ENCODE data around the gene DIPK1B.
"Not testable (repeated sequence)": the region's sequence is repeated elsewhere in the genome, so short reads cannot be mapped to it uniquely, and the experiment has no call there.

The DIPK1B gene

DNA sequence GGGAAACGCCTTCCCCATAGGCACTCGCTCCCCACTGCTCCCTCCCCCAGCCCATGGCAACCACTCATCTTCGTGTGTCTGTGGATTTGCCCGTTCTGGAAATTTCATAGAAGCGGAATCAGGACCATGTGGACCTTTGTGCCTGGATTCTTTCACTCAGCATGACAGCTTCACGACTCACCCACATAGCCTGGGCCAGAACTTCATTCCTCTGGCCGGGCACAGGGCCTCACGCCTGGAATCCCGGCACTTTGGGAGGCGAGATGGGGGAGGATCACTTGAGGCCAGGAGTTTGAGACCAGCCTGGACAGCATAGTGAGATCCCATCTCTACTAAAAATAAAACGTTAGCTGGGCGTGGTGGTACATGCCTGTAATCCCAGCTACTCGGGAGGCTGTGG lies 12.1 kb upstream of the DIPK1B start:
- DNase-seq: no peak

DNA sequence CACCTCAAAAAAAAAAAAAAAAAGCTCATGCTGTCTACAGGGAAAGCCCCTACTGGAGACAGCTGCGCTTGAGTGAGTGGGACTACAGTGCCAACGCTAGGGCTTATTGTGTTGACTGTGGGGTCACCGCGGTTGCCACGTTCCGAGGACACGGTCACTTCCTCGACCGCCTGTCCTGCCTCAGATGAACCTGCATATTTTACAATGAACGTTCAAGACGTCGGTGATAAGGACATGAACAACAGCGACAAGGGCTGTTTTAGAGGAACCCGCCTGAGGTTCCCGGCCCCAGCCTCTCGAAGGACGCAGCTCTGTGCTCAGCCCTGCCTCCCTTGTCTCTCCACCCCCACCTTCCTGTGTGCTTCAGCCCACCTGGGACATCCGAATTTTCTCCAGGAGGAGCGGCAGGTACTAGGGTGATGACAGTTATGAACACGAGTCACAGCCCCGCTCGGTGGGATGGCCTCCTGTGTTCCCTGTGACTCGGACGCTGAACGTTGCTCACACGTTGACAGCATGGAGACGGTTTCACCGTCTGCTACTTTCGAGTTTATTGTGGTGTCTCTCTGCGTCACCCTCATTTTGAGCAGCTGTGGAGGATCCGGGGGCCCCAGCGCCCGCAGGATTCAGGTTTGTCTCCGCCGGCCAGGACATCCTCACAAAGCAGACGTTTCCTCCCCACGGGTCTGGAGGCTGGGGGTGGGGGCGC lies 11.3 kb upstream of the DIPK1B start:
- no peak for DNase-seq

DNA sequence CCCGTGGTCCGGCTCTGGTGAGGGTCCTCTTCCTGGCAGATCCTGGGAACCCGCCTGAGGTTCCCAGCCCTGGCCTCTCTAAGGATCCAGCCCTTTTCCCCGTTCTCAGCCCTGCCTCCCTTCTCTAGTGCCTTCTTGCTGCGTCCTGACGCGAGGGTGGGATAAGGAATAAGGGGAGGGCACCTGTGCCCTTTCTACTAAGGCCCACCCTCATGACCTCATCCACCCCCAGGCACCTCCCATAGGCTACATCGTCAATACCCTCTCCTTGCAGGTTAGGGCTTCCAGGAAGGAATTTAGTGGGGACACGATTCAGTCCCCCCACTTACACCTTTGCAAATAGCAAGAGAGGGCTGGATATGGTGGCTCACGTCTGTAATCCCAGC lies 10.7 kb upstream of the DIPK1B start:
- DNase-seq: no peak

DNA sequence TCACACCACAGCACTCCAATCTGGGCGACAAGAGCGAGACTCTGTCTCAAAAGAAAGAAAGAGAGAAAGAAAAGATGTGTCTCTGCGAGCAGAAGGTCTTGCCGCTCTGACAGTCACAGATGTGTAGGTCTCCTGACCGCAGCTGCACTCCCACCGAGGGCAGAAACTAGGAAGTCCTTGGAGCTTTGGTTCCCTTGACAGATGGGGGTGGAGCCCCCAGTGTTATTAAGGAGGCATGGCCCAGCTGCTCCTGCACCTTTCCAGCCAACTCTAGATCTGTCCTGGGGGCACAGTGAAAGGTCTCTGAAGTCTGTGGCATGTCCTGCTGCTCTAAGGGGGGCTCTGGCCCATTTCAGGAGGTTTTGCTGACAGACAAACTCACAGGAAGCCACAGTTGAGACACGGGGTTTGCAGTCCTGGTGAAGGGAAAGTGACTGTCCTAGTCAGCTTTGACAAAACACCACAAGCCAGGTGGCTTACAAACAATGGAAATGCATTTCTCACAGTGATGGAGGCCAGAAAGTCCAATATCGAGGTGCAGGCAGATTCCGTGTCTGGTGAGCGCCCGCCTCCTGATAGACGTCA lies 9.0 kb upstream of the DIPK1B start:
- no peak for DNase-seq

DNA sequence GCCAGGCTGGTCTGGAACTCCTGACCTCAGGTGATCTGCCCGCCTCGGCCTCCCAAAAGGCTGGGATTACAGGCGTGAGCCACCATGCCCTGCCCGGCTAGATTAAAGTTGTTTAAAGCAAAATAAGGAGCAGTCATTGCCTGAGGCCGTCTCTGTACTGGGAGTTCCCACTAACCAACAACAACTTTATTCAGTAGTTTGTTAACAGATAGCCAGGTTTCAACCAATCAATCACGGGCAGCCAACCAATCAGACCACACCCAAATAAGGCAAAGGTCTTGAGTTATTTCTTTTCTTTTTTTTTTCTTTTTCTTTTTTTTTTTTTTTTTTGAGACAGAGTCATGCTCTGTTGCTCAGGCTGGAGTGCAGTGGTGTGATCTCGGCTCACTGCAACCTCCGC lies 7.6 kb upstream of the DIPK1B start:
- not testable (repeated sequence) for DNase-seq

DNA sequence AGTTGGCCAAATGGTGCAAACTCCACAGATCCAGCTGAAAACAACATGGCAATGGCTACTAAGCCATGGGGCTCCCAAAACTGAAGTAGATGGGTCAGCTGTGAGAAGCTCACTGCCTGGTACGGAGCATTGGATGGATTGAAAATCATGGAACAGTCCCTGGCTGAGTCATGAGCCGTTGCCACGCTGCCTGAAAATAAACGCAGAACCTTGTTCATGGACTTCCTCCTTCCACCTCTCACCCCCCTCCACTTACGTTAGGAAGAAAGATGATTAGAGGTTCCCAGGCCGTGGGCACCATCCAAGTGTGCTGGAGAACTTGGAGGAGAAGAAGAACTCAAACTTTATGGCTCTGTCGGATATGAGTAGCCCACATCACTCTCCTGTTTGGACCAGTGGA lies 6.8 kb upstream of the DIPK1B start:
- no peak for DNase-seq

DNA sequence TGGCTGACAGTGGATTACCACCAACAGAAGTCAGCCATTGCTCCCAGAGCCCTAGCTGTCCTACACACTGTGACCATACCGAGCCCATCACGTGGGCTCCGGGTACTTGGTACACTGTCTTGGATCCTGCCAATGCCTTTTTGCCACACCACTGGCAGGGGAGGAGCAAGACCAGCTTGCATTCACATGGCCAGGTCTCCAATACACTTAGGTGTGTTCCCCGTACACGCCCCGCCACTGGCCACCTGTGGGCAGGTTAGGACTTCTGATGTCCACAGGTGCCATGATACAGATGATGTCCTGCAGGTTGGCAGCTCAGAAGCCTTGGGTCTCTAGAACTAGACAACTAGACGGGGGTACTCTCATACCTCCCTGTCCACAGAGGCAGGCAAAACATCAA lies 5.4 kb upstream of the DIPK1B start:
- no peak for DNase-seq

DNA sequence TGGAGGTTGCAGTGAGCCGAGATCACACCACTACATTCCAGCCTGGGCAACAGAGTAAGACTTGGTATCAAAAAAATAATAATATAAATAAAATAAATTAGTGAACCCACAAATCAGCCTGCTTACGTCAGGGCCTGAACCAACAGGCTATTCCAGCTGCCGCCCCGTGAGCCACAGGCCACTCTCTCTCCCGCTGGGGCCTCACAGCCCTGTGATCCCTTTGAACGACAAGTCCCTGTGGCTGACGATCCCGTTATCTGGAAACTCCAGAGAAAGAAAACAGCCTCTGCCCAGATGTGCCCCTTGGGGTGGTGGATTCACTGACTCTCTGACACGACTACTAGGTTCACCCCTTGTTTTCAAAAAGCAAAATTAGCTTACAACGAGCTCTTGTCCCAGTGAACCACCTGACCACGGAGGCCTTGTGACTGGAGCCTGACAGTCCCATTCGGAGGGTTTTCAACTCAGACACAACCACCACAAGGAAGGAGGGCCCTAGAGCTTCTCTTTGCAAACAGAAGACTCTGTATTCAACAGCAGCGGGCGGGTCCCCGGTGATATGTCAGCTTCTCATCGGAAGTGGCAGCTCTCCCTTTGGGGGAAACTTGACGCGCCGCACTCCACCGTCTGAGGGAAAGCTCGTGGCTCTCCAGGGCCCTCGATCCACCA lies 4.4 kb upstream of the DIPK1B start:
- DNase-seq: no peak

DNA sequence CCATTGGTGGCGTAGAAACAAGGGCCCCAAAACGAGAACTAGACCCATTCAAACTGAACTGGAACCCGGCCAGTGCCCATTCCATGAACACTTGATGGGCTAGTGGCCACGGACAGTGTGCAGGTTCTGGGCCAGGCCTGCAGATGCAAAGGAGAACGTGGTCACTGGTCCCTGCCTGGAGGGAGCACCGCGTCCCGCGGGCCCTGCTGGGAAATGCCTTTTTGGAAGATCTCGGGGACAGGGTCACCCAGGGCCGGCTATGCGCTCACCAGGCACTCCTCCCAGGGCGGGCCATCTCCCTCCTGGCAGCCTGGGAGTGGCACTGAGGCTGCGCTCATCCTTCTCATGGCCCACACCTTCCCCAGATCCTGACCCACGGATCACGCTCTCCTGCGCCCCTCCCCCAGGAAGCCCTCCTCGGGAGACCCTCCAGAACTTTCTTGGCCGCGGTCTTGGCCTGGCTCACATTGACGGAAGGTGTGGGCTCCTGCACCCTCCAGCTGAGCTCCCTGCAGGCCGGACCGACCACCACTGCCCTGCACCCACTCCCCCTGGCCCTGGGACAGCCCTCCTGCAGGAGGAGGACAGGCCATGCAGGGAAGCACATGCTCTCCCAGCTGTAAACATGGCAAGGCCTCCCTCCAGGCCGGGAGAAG lies 2.8 kb upstream of the DIPK1B start:
- no peak for DNase-seq

DNA sequence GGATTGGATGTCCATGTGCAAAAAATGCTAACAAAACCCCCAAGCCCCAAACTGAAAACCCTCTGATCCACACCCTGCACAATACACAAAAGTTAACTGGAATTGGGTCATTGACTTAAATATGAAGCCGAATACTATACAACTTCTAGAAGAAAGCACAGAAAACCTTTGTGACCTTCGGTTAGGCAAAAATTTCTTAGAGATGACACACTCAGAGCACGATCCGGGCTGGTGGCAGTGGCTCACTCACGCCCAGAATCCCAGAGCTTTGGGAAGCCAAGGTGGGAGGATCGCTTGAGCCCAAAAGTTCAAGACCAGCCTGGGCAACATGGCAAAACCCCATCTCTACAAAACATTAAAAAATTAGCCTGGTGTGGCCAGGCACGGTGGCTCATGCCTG lies 1.8 kb upstream of the DIPK1B start:
- DNase-seq: no peak

DNA sequence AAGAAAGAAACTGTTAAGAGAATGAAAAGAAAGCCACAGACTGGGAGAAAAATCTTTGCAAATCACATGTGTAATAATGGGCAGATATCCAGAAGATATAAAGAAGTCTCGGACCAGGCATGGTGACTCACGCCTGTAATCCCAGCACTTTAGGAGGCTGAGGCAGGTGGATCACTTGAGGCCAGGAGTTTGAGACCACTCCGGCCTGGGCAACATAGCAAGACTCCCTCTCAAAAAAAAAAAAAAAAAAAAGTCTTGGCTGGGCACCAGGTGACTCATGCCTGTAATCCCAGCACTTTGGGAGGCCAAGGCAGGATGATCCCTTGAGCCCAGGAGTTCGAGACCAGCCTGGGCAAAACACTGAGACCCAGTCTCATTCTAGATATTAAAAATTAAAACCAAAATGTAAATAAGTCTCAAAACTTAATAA lies 1.1 kb upstream of the DIPK1B start:
- not testable (repeated sequence) for DNase-seq

DNA sequence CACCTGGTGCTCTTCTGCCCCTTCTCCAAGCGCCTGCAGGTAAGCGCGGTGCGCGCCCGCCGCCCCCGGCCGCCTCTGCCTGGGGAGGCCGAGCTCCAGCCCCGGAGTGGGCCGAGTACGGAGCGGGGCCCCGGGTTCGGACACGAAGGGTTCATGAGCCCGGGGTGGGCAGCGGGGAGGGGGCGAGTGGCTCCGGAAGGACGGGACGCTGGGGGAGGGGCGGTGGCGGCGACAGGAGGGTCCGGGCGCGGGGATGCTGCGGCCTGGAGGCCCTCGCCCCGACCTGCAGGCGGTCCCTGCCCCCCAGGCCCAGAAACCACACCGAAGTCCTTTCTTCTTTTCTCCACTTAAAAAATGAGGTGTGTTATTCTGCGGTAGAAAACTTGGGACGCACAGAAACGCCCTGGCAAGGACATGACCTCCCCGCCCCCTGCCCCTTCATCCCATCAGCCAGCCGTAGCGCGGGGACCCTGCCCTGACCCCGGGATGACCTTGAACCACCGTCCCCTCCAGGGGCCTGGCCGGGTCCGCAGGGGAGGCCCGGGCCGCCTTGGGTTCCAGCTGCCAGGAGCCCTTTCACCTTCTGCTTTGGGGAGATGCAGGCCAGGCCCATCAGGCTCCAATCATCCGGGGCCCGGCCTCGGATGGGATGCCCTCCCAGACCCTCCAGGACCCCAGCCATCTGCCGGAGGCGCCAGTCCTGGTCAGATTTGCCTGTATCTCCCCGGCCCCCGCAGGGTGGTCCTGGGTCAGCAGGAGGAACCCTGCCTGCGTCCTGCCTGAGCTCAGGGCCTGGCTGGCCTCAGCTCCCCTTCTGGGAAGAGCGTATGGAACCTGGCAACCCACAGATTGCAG lies 545 bp downstream of the DIPK1B start:
- DNase-seq: no peak

DNA sequence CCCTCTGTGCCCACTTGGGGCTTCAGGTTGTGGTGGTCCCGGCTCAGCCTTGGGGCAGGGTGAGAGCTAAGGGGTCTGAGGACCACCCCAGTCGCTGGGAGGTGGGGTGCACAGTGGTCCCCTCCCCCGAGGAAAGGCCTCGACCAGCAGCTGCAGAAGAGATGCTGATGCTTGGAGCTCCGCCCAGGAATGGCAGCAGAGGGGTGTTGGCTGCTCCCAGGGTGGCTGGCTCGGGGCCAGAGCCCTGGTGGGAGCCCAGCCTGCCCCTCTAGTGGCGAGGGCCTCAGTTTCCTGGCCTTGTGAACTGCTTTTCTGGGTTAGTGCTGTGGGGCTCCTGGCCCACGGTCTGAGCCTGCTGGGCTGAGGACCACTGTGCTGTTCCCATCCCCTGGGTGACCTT lies 1.2 kb downstream of the DIPK1B start:
- DNase-seq: no peak

DNA sequence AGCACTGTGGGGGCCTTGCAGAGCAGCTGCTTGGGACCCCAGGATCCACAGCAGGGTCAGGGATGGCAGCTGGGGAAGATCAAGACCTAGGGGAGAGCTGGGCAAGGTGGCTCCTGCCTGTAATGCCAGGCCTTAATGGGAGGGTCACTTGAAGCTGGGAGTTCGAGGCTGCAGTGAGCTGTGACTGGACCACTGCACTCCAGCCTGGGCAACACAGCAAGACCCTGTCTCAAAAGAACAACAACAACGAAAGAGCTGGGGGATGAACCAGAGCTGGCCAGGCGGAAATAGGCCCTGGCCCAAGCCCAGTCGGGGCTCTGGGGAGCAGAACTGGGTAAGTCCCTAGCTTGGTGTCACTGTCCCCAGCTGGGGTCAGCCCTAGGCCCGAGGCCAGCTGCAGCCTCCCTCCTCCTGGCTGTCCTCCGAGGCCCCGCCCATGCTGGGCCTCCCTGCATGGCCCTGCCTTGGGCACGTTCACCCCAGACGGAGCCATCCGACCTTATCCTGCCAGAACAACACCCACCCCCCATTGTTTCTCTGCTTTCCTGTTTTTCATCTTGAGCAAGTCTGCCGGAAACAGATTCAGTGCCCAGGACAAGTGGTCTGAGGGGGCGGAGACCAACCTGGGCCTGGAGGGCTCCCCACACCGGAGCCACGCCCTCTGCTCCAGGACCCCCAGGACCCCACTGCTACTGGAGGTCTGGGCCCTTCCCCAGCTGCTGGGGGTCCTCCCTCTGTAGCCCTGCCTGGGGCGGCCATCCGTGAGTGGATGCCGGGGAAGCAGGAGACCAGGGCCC lies 1.9 kb downstream of the DIPK1B start:
- DNase-seq: no peak

DNA sequence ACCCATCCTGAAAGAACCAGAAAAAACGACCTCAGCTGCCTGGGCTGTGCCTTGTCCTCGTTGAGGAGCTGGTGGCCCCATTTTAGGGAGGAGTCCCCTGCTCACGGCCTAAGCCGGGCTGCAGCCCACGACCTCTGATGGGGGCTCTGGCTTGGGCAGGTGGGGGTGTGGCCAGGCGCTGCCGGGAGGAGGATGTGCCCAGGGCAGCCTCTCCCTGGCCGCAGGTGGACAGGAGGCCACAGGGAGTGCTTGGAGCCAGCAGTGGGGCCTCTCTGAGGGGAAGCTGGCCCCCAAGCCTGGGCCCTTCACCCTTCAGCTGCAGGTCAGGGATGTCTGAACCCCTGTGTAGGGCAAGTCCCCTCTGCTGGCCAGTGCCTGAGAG lies 2.5 kb downstream of the DIPK1B start:
- DNase-seq: no peak

DNA sequence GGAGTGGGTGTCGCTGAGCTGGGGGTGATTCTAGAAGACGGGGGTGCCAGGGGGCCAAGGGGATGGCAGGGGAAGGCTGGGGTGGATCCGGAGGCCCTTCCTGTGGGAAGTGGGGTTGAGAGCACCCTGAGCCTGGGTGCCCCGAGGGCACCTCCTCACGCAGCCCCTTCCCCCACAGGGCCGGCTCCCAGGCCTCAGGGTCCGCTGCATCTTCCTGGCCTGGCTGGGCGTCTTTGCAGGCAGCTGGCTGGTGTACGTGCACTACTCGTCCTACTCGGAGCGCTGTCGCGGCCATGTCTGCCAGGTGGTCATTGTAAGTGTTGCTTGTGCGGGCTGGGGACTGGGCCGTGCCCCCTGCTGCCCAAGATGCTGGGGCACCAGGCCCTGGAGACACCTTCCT lies 5.0 kb downstream of the DIPK1B start:
- DNase-seq: no peak

DNA sequence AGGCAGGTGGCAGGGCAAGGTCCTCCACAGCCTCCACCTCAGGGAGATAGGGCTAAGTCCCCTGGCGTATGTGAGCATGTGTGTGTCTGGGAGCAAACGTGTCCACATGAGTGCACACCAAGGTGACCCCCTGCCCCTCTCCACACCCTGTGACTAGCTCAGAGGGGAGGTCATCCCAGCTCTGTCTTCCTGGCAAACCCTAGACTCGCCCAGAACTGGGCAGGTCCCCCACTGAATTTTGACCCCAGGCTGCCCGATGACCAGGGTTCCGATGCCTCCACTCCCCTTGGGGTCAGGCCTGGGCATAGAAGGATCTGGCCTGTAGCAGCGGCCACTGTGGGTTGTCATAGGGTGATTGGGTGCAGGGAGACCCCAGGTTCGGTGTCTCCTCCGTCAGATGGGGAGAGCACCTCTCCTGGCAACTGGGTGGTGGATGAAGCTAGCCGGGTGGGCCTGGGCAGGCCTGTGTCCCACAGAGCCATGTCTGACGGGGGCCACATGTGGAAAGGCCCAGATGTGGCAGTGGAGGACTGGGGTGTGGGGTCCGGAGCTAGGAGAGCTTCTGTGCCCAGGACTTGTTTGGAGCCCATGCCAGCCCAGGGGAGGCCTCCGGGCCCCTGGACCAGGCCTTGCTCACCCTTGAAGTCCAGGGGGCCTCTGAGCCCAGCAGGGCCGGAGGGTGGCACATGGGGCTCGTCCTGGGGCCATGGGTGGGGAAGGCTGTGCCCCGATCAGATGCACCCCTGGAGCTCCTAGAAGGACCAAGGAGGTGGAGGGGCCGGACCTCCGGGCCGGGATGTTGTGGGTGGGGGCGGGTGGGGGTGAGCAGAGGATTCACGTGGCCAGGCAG lies 6.2 kb downstream of the DIPK1B start:
- DNase-seq: no peak

DNA sequence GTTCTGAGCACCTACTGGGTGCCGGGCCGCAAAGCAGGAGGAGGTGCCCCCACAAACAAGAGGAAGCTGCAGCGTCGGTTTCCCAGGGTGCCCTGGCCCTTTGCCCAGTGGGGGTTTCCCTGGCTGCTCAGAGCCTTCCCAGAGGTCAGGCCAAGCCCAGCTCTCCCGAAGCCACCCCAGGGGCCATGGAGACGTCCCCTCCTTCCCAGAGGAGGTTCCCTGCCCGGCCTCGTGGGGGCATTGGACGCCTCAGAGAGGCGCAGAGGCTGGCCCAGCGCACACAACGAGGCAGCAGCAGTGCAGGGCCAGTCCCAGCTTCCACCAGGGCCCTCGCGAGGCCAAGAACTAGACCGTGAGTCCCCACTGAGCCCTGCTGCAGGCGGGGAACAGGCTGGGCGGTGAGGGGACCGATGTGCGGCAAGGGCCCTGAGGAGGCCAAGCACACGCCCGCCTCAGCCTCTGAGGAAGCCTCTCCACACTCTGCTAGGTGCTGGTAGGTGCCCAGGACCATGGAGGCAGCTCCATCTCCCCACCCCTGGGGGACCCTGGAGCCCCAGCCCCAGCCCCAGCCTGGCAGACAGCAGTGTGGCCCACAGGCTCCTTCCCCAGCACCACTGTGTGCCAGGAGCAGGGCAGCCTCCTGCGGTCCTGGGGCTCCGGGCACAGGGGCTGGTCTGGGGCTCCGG lies 7.0 kb downstream of the DIPK1B start:
- DNase-seq: no peak

DNA sequence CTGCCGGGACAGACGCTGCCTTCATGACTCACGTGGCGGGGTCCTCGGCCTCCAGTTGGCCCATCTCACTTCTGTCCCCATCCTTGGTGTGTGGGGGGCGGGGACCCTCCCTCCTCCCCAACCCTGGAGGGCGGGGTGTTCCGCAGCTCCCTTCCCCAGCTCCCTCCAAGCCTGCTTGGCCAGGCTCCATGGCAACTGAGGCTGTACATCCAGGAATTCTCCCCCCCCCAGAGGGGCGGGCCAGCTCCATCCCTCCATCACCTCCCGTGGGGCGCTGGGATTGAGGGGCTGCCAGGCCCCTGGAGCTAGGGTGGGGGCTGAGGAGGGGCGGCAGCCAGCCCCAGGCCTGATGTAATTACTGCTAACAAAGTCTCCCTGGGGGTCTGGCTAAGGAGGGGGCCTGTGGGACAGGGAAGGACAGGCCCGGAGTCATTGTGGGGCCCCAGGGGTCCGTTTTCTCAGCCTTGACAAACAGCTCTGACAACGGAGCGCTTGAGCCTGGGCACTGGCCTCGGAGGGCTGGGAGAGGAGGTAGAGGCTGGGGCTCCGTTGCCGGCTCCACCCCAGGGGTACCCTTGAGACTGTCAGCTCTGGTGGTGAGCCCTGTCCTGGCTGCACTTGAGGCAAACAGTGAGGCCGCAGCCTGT lies 8.0 kb downstream of the DIPK1B start:
- no peak for DNase-seq

DNA sequence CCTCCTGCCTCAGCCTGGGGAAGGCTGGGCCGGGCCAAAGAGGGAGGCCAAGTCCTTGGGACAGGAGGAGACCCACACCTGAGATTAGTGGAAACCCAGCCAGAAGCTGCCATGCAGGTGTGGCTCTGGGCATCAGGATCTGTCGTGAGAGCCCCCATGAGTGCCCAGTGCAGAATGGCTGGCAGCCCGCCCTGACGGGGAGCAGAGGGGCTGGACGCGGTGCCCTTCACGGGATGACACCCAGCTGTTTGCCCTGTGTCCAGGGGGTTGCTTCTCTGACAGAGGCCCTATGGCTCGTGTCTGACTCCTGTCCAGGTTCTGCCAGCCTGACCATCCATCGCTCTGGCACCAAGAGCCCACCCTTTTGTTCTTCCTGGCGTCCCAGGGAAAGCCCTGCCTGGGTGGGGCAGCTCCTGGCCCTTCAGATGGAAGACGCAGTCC lies 8.5 kb downstream of the DIPK1B start:
- no peak for DNase-seq
